ENCODE data around the gene MRO. TPM values are rescaled to one million over a fixed set of nuclear protein-coding genes. Genes with fewer than 3 reads are reported as not detected.

MRO gene
- total RNA-seq, 1 experiment from 2014 or later: 0.84 TPM

DNA sequence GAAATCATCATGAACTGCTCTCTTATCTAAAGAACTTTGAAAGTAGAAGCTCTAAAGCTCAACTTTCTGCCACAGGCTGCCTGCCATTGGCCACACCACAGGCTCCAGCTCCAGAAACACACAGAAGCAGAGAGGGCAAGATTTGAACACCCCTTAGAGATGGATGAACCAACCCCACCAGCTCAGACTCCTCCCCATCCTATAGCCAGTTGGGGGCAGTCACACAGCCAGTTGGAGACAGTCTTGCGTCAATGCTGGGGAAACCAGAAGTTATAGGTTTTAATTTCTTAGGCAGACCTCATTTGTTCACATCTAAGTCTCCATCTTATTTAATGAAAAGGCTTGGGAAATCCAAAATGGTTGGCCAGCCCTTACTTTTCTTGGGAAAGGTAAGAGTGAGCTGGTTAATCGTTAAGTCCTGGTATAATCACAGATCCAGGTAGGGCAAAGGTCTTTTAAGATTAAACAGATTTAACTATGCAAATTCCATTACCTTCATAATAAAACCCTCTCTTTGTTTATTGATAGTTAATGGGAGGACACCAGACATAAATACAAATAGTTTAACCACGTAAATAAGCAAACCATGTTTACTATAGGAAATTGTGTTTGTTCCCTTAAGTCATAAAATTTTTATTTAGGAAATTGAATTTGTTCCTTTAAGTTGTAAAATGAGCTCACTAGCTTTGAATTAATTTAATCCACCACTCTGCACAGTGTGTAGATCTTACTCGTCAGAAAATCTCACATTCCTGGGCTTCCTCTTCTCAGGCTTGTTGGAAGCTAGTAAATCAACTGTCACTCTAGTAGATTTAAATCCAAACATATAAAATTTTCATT is 28.0 kb downstream of the MRO start:
- no TSS peak for BruUV-seq (replicated peaks)
- RAD21 ChIA-PET (ENCODE audit: low non-redundant PET in 1 of 2, low total read pairs in 2 of 2, uncharacterized antibody in 2 of 2, unreplicated experiment in 2 of 2): no interaction called here

More for the DNA sequence above, 28.0 kb downstream of the MRO start:
- 0 out of 2 replicates have a peak, but pooled peaks have one; percentile 47 for ATAC-seq
- Histone ChIP-seq H3K9me2 (ENCODE audit: insufficient read depth) (no peaks in the 10 kb centered on the region), H3K27ac (ENCODE audit: low read depth, low read length) (no peak overlapping the region), H3K4me2 (ENCODE audit: low read length) (no peak overlapping the region), H2AFZ (ENCODE audit: low read depth, low read length, poor library complexity, severe bottlenecking) (peak overlapping the region; percentile 37), H3K4me3 (replicated peaks in 1 of 2; ENCODE audit: low read depth in 1 of 2, low read length in 2 of 2) (no peak overlapping the region), H3K4me1 (ENCODE audit: control insufficient read depth in 1 of 2, insufficient read depth in 2 of 2, low read length in 2 of 2) (no peaks in the 10 kb centered on the region), H3K9me3 (ENCODE audit: control insufficient read depth in 1 of 2, insufficient read depth in 1 of 2, low read depth in 1 of 2, low read length in 2 of 2) (no peaks in the 10 kb centered on the region), H4K20me1 (ENCODE audit: insufficient read depth) (no peaks in the 10 kb centered on the region), H3K36me3 (ENCODE audit: control insufficient read depth in 1 of 2, insufficient read depth in 2 of 2, low read length in 2 of 2) (no peaks in the 10 kb centered on the region), H3K27me3 (ENCODE audit: insufficient read depth, low read length) (no peaks in the 10 kb centered on the region), H3K79me2 (ENCODE audit: insufficient read depth, low read length) (no peaks in the 10 kb centered on the region), H3K9ac (ENCODE audit: low read length) (no peak overlapping the region)
- no peak for DNase-seq (ENCODE audit: low read depth, low spot score)
- intact Hi-C loops (cut with micrococcal nuclease): no loop called here
- ChIA-PET CTCF (interaction anchor here (0.7 to 1.3 kb wide), 3 partner anchors 12 to 343 kb away, joined by 3 to 4 read pairs (median 3); no protein-coding TSS in a partner anchor), POLR2A (interaction anchor here (0.7 kb wide), 1 partner anchor 246 kb away, joined by 5 read pairs; no protein-coding TSS in a partner anchor)
- TF ChIP-seq SRF (IDR thresholded peaks at IDR 0.05; ENCODE audit: low read depth): no peak
- no peak for TF ChIP-seq CBX3 (IDR thresholded peaks at IDR 0.05; ENCODE audit: low read depth)
- no peak for TF ChIP-seq FOSL1 (IDR thresholded peaks at IDR 0.05; ENCODE audit: low read depth)
- TF ChIP-seq, protein P1, sequence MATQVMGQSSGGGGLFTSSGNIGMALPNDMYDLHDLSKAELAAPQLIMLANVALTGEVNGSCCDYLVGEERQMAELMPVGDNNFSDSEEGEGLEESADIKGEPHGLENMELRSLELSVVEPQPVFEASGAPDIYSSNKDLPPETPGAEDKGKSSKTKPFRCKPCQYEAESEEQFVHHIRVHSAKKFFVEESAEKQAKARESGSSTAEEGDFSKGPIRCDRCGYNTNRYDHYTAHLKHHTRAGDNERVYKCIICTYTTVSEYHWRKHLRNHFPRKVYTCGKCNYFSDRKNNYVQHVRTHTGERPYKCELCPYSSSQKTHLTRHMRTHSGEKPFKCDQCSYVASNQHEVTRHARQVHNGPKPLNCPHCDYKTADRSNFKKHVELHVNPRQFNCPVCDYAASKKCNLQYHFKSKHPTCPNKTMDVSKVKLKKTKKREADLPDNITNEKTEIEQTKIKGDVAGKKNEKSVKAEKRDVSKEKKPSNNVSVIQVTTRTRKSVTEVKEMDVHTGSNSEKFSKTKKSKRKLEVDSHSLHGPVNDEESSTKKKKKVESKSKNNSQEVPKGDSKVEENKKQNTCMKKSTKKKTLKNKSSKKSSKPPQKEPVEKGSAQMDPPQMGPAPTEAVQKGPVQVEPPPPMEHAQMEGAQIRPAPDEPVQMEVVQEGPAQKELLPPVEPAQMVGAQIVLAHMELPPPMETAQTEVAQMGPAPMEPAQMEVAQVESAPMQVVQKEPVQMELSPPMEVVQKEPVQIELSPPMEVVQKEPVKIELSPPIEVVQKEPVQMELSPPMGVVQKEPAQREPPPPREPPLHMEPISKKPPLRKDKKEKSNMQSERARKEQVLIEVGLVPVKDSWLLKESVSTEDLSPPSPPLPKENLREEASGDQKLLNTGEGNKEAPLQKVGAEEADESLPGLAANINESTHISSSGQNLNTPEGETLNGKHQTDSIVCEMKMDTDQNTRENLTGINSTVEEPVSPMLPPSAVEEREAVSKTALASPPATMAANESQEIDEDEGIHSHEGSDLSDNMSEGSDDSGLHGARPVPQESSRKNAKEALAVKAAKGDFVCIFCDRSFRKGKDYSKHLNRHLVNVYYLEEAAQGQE (IDR thresholded peaks at IDR 0.05; ENCODE audit: low read depth): no peak
- TF ChIP-seq POLR2A (IDR thresholded peaks at IDR 0.05; ENCODE audit: borderline replicate concordance, extremely low read depth, insufficient read depth, insufficient read length): no peak
- TF ChIP-seq JUND (IDR thresholded peaks at IDR 0.05): no peak
- TF ChIP-seq, protein P2, sequence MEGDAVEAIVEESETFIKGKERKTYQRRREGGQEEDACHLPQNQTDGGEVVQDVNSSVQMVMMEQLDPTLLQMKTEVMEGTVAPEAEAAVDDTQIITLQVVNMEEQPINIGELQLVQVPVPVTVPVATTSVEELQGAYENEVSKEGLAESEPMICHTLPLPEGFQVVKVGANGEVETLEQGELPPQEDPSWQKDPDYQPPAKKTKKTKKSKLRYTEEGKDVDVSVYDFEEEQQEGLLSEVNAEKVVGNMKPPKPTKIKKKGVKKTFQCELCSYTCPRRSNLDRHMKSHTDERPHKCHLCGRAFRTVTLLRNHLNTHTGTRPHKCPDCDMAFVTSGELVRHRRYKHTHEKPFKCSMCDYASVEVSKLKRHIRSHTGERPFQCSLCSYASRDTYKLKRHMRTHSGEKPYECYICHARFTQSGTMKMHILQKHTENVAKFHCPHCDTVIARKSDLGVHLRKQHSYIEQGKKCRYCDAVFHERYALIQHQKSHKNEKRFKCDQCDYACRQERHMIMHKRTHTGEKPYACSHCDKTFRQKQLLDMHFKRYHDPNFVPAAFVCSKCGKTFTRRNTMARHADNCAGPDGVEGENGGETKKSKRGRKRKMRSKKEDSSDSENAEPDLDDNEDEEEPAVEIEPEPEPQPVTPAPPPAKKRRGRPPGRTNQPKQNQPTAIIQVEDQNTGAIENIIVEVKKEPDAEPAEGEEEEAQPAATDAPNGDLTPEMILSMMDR (IDR thresholded peaks at IDR 0.05 in 2 of 3, conservative IDR thresholded peaks at IDR 0.05 in 1 of 3; ENCODE audit: borderline replicate concordance in 1 of 3, insufficient read depth in 1 of 3, low read depth in 2 of 3, low read length in 2 of 3): no peak; a peak in 1 of 6 replicates

Data from HCT116 (cell line).